NB4 (cell line): ENCODE data around the gene TRDN.
"Not testable (repeated sequence)": the region's sequence is repeated elsewhere in the genome, so short reads cannot be mapped to it uniquely, and the experiment has no call there.

Experiments
- MYC ChIP-seq: IDR thresholded peaks from 2 replicates; pipeline ENCODE4 v1.6.1; 2011; ENCODE audit warnings: low read depth, low read length
- POLR2A ChIP-seq: IDR thresholded peaks from 2 replicates; pipeline ENCODE4 v1.6.1; 2011; ENCODE audit warnings: mild to moderate bottlenecking; ENCODE audit not compliant: insufficient read length; ENCODE audit errors: extremely low read depth
- TF ChIP-seq, protein P1 (sequence below): IDR thresholded peaks from one replicate; pipeline ENCODE4 v1.5.1; 2012; ENCODE audit warnings: low read depth, low read length
- TF ChIP-seq, protein P2 (sequence below): IDR thresholded peaks from 2 replicates; pipeline ENCODE4 v1.6.1; 2011; ENCODE audit warnings: low read depth, low read length

DNA sequence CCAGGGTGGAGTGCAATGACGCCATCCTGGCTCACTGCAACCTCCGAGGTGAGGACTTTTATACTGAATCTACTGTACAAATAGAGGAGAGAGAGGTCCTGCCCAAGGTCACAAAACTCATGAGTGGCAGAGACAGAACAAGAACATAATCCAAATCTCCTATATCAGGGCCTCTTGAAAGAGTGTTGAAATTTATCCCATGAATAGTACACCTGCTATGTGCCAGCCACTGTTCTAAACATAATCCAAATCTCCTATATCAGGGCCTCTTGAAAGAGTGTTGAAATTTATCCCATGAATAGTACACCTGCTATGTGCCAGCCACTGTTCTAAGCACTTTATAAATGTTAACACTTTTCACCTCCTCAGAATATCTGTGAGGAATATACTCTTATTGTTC lies 409.0 kb downstream of the TRDN start:
- TF ChIP-seq, protein P1, sequence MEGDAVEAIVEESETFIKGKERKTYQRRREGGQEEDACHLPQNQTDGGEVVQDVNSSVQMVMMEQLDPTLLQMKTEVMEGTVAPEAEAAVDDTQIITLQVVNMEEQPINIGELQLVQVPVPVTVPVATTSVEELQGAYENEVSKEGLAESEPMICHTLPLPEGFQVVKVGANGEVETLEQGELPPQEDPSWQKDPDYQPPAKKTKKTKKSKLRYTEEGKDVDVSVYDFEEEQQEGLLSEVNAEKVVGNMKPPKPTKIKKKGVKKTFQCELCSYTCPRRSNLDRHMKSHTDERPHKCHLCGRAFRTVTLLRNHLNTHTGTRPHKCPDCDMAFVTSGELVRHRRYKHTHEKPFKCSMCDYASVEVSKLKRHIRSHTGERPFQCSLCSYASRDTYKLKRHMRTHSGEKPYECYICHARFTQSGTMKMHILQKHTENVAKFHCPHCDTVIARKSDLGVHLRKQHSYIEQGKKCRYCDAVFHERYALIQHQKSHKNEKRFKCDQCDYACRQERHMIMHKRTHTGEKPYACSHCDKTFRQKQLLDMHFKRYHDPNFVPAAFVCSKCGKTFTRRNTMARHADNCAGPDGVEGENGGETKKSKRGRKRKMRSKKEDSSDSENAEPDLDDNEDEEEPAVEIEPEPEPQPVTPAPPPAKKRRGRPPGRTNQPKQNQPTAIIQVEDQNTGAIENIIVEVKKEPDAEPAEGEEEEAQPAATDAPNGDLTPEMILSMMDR: not testable (repeated sequence)
- TF ChIP-seq, protein P2, sequence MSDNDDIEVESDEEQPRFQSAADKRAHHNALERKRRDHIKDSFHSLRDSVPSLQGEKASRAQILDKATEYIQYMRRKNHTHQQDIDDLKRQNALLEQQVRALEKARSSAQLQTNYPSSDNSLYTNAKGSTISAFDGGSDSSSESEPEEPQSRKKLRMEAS: not testable (repeated sequence)
- not testable (repeated sequence) for TF ChIP-seq MYC, POLR2A
